Heart right ventricle (tissue), 16 donors: ENCODE measurements around the gene CCDC90B. TPM values are rescaled to one million over a fixed set of nuclear protein-coding genes. Genes with fewer than 3 reads are reported as not detected.
A peak's percentile ranks its signal among the peaks of the same experiment; 100 is the strongest.

Source experiments
- ATAC-seq, 8 donors: fragments of 200-7000 bp; cut with Tn5 transposase; one replicate each; pipeline ENCODE4 v1.9.1; 2020; ENCODE audit warnings: mild to moderate bottlenecking in 8 of 8, moderate library complexity in 8 of 8, moderate number of reproducible peaks in 1 of 8
- DNase-seq, 2 donors: peaks; one replicate each; pipeline ENCODE4 v3.0.0-alpha.2; 2020
- H3K27ac ChIP-seq, 10 donors: fragments of 200-600 bp; sonication (generic) in 2 of 10; one replicate each; pipeline versions ENCODE4 v1.5.0 to v1.8.0; 2020 to 2022; ENCODE audit warnings: mild to moderate bottlenecking in 3 of 10
- H3K27me3 ChIP-seq, 7 donors: fragments of 200-600 bp; one replicate each; pipeline ENCODE4 v1.8.0; 2021 to 2022; ENCODE audit warnings: mild to moderate bottlenecking in 2 of 7
- H3K36me3 ChIP-seq, 9 donors: fragments of 200-600 bp; sonication (generic) in 1 of 9; one replicate each; pipeline versions ENCODE4 v1.5.0 to v1.8.0; 2020 to 2022; ENCODE audit warnings: mild to moderate bottlenecking in 2 of 9
- H3K4me1 ChIP-seq, 9 donors: fragments of 200-600 bp; sonication (generic) in 1 of 9; one replicate each; pipeline versions ENCODE4 v1.5.0 to v1.8.0; 2020 to 2022; ENCODE audit warnings: mild to moderate bottlenecking in 4 of 9
- H3K4me3 ChIP-seq, 10 donors: fragments of 200-600 bp; sonication (generic) in 2 of 10; one replicate each; pipeline versions ENCODE4 v1.5.0 to v1.8.0; 2020 to 2022; ENCODE audit warnings: mild to moderate bottlenecking in 7 of 10, moderate library complexity in 2 of 10
- H3K9me3 ChIP-seq, 11 donors: fragments of 200-600 bp in 10 of 11; sonication (generic) in 2 of 11; one replicate each; pipeline versions ENCODE4 v1.5.0 to v1.8.0; 2013 to 2022; ENCODE audit warnings: mild to moderate bottlenecking in 2 of 11, control low read depth in 1 of 11, moderate library complexity in 1 of 11
- CTCF ChIP-seq, 9 donors: fragments of 200-600 bp; sonication (generic) in 2 of 9; IDR thresholded peaks; one replicate each; pipeline versions ENCODE4 v1.5.0 to v1.8.0; 2021 to 2022; ENCODE audit warnings: antibody characterized with exemption in 9 of 9, mild to moderate bottlenecking in 5 of 9, moderate library complexity in 1 of 9
- WGBS, 2 donors: extraction: QIAGEN DNeasy Blood & Tissue Kit; methylation state at CpG; one replicate each; pipeline ENCODE4 v1.1.7; 2013; ENCODE audit warnings: inconsistent platforms in 1 of 2; 5-methylcytosine and 5-hydroxymethylcytosine counted together
- intact Hi-C, 10 donors: fragments of 100-400 bp; cut with DNase I; formaldehyde crosslinking; loops; one replicate each; pipeline versions ENCODE4 v1.11.1 to v1.14.2; 2022
- polyA plus RNA-seq, 2 donors: library from polyadenylated mRNA; stranded (reverse); fragments of 200-250 nt; gene quantifications; one replicate each; pipeline ENCODE4 v1.2.3, GENCODE V29; 2013
- total RNA-seq, 10 donors: library from RNA; stranded (reverse); fragmentation: NEBNext Ultra II Directional in 3 of 10; extraction: Animal tissue kit (Norgen Biotek cat#: 25700) in 3 of 10; gene quantifications; one replicate each; pipeline versions ENCODE4 v1.2.1 to v1.2.4, GENCODE V29; 2021 to 2023
- donor health status: Arrhythmogenic right ventricular cardiomyopathy.
- donor health status: ischemic (EF 13 %, LVEDD 7.1; RV severe dilation, severe dysfunction).
- donor health status: healthy with polysubstance abuse.
- donor health status: DM: no; HTN: yes; CAD: no.
- donor health status: DM: no; HTN: no; CAD: no.
- donor health status: ischemic (EF 25% LVEDD 6.9; RV normal size, moderate dysfunction).
- donor health status: ischemic (EF 25% LVEDD 5.7; RV mildly dilated, moderate dysfunction).
- donor health status: healthy.
- donor health status: DM: yes; HTN: yes; CAD: no.
- donor health status: Ischemic cardiomyopathy.
- donor health status: ischemic (EF 35%, LVEDD 5.7; RV mildly dilated, moderate dysfunction).
- donor health status: nonischemic (EF 11% LVEDD 7.7; RV severe dilation, severe dysfunction).
- donor health status: DM: yes; HTN: yes; CAD: no.
- donor health status: PGD.
- donor health status: ischemic (EF 29% LVEDD 5.4; RV normal size, mild dysfunction).
- donor health status: nonischemic (EF 23%, LVEDD 6.1; RV moderate dilation, normal function).

CCDC90B gene
- total and polyA plus RNA-seq, 12 donors = 14.7 to 34.3 (median 27.0) TPM

- intact Hi-C loops = loop anchor here in 1 of 10 donors (10.0 kb wide), 1 partner anchor 602 kb away; no protein-coding TSS in a partner anchor
- no peak for TF ChIP-seq CTCF (IDR thresholded peaks at IDR 0.05)
- 95 to 96% methylated on average over 1 of the region's 1 CpG for WGBS, 2 donors
These were observed 63.7 kb downstream of the CCDC90B start for GRCh38 chr11:83222499-83222898.

GRCh38 chr11:83221694-83222093, 64.5 kb downstream of the CCDC90B start:
- Histone ChIP-seq H3K4me3 (no peak overlapping the region), H3K27ac (no peak overlapping the region), H3K27me3 (no peaks in the 10 kb centered on the region), H3K9me3 (no peaks in the 10 kb centered on the region), H3K36me3 (no peaks in the 10 kb centered on the region), H3K4me1 (no peaks in the 10 kb centered on the region)
- intact Hi-C loops = loop anchor here in 1 of 10 donors (10.0 kb wide), 1 partner anchor 603 kb away; no protein-coding TSS in a partner anchor
- ATAC-seq (no peak), DNase-seq (no peak)
- no peak for TF ChIP-seq CTCF (IDR thresholded peaks at IDR 0.05)

More at GRCh38 chr11:83222499-83222898, 63.7 kb downstream of the CCDC90B start:
- Histone ChIP-seq H3K4me3 (no peak overlapping the region), H3K27ac (no peak overlapping the region), H3K27me3 (no peaks in the 10 kb centered on the region), H3K4me1 (no peaks in the 10 kb centered on the region), H3K9me3 (no peaks in the 10 kb centered on the region), H3K36me3 (no peaks in the 10 kb centered on the region)
- DNase-seq = no peak
- no peak for ATAC-seq

- WGBS, 2 donors = 85 to 87% methylated on average over 10 of the region's 10 CpGs
These were observed 65.9 kb downstream of the CCDC90B start for GRCh38 chr11:83220260-83220659.

GRCh38 chr11:83219095-83219494, 67.1 kb downstream of the CCDC90B start:
- no peak overlapping the region for H3K4me3 ChIP-seq

More at GRCh38 chr11:83220260-83220659, 65.9 kb downstream of the CCDC90B start:
- Histone ChIP-seq H3K27me3 (no peaks in the 10 kb centered on the region), H3K9me3 (no peaks in the 10 kb centered on the region), H3K36me3 (peaks cover 0 to 4% (median 0%) of the 10 kb centered on the region in 9 donors), H3K27ac (no peak overlapping the region), H3K4me1 (no peaks in the 10 kb centered on the region), H3K4me3 (no peak overlapping the region)
- intact Hi-C loops = loop anchor here in 1 of 10 donors (10.0 kb wide), 1 partner anchor 605 kb away; no protein-coding TSS in a partner anchor
- TF ChIP-seq CTCF (IDR thresholded peaks at IDR 0.05) = no peak
- no peak for ATAC-seq
- no peak for DNase-seq

More at GRCh38 chr11:83219095-83219494, 67.1 kb downstream of the CCDC90B start:
- H3K27me3 ChIP-seq = no peaks in the 10 kb centered on the region
- H3K9me3 ChIP-seq = no peaks in the 10 kb centered on the region
- intact Hi-C loops = no loop called here
- H3K27ac ChIP-seq = no peak overlapping the region
- peak in 7 of 9 donors; percentile 13 to 31 (median 15) for TF ChIP-seq CTCF (IDR thresholded peaks at IDR 0.05)
- DNase-seq (no peak), ATAC-seq (no peak)
- 65 to 69% methylated on average over 8 of the region's 8 CpGs for WGBS, 2 donors
- no peaks in the 10 kb centered on the region for H3K4me1 ChIP-seq
- H3K36me3 ChIP-seq = peaks cover 0 to 16% (median under 1%) of the 10 kb centered on the region in 9 donors

Other genes starting within 250 kb of the CCDC90B start
- gene RAB30, start 214.5 kb downstream of the CCDC90B start, total RNA-seq = 10 to 100 TPM; 20.2 to 29.4 (median 22.0) TPM
- gene RAB30, start 214.5 kb downstream of the CCDC90B start, polyA plus RNA-seq = 1 to 10 TPM; 2.5 to 5.3 TPM
- 10 to 100 TPM; 22.2 to 38.4 (median 28.7) TPM for gene PCF11, start 129.2 kb downstream of the CCDC90B start, total RNA-seq
- gene PCF11, start 129.2 kb downstream of the CCDC90B start, polyA plus RNA-seq = 10 to 100 TPM; 14.7 to 29.3 TPM
- gene ANKRD42, start 92.7 kb downstream of the CCDC90B start, total RNA-seq = 10 to 100 TPM in 1 of 10 donors, 1 to 10 TPM in 9; 3.7 to 10.7 (median 6.4) TPM
- gene ANKRD42, start 92.7 kb downstream of the CCDC90B start, polyA plus RNA-seq = 1 to 10 TPM; 2.0 to 3.3 TPM